ENCODE results near the gene TRAPPC3L. TPM values are rescaled to one million over a fixed set of nuclear protein-coding genes. Genes with fewer than 3 reads are reported as not detected.
A peak's percentile ranks its signal among the peaks of the same experiment; 100 is the strongest.

TRAPPC3L gene
- total and polyA plus RNA-seq, 2 of the 8 experiments (the other 6 are each of a cell fraction or from before 2014, with no cell fraction given), result not detected

- no peaks in the 10 kb centered on the region for H3K27me3 ChIP-seq (replicated peaks in 1 of 4; ENCODE audit: control insufficient read depth in 3 of 4, extremely low read depth in 1 of 4, insufficient read depth in 3 of 4, low read length in 3 of 4)
- no peaks in the 10 kb centered on the region for H3K79me1 ChIP-seq (ENCODE audit: low read depth, low read length)
- H2BK15ac ChIP-seq (ENCODE audit: low read length), result no peak overlapping the region
- ChIA-PET POLR2A (ENCODE audit: partially characterized antibody) (no interaction called here), CTCF (ENCODE audit: partially characterized antibody) (interaction anchor here (1.1 kb wide), 1 partner anchor 13 kb away, joined by 4 read pairs; no protein-coding TSS in a partner anchor)
- no peak overlapping the region for H3K23ac ChIP-seq (ENCODE audit: insufficient read length)
- H3K36me3 ChIP-seq (ENCODE audit: control insufficient read depth in 2 of 4, insufficient read depth in 4 of 4, low read length in 3 of 4), result no peaks in the 10 kb centered on the region
- no peak overlapping the region for H4K8ac ChIP-seq (ENCODE audit: extremely low read depth, insufficient read depth, low read length)
- no peak overlapping the region for H2BK20ac ChIP-seq (ENCODE audit: low read length)
- FAIRE-seq (no peak), DNase-seq (ENCODE audit: low read depth in 1 of 2, low spot score in 2 of 2) (no peak)
- no peak overlapping the region for H3K4ac ChIP-seq (replicated peaks; ENCODE audit: insufficient read length, low read depth, low read length)
- no peak overlapping the region for H2AK5ac ChIP-seq (ENCODE audit: low read depth, low read length)
- H3K9ac ChIP-seq (replicated peaks in 1 of 4; ENCODE audit: extremely low read depth in 1 of 4, low read depth in 3 of 4, low read length in 3 of 4), result no peak overlapping the region
- H3K4me3 ChIP-seq (ENCODE audit: extremely low read depth in 1 of 4, insufficient read depth in 2 of 4, low read depth in 3 of 4, low read length in 4 of 4), result no peak overlapping the region
- H4K20me1 ChIP-seq (replicated peaks in 1 of 2; ENCODE audit: control insufficient read depth in 1 of 2, insufficient read depth in 2 of 2, low read length in 2 of 2), result no peaks in the 10 kb centered on the region
- no peaks in the 10 kb centered on the region for H3K79me2 ChIP-seq (ENCODE audit: control insufficient read depth in 1 of 2, insufficient read depth in 2 of 2, low read length in 2 of 2)
- H3K18ac ChIP-seq (ENCODE audit: extremely low read depth, low read length), result no peak overlapping the region
- no peak overlapping the region for H3K56ac ChIP-seq (replicated peaks; ENCODE audit: insufficient read length, low read depth, low read length)
- H3K23me2 ChIP-seq (ENCODE audit: low read depth, low read length), result no peaks in the 10 kb centered on the region
- no peak overlapping the region for H4K91ac ChIP-seq (replicated peaks; ENCODE audit: insufficient read length, low read length)
- H2BK12ac ChIP-seq (ENCODE audit: low read depth, low read length), result no peak overlapping the region
- H3K14ac ChIP-seq (ENCODE audit: insufficient read length), result no peak overlapping the region
- no peak overlapping the region for H2BK120ac ChIP-seq (replicated peaks; ENCODE audit: low read depth, low read length)
- H3K9me3 ChIP-seq (ENCODE audit: insufficient read depth in 2 of 2, low read depth in 1 of 2, low read length in 1 of 2), result no peaks in the 10 kb centered on the region
- no peaks in the 10 kb centered on the region for H3K4me1 ChIP-seq (replicated peaks in 1 of 4; ENCODE audit: control insufficient read depth in 3 of 4, insufficient read depth in 4 of 4, low read length in 3 of 4)
- 90% methylated on average over 1 of the region's 1 CpG; no CpG with 5 or more reads in 1 of the 2 experiments for WGBS, 2 experiments (ENCODE audit: extremely low coverage in 1 of 2, insufficient coverage in 1 of 2, insufficient read length in 1 of 2, insufficient replicate concordance in 2 of 2, low coverage in 1 of 2, low lambda C conversion rate in 2 of 2, missing lambda C conversion rate in 1 of 2)
- H3K27ac ChIP-seq (ENCODE audit: low read depth, low read length), result no peak overlapping the region
- H4K5ac ChIP-seq (ENCODE audit: insufficient read length, low read depth, low read length), result no peak overlapping the region
- no peak for TF ChIP-seq CREB1 (IDR thresholded peaks at IDR 0.05)
- TF ChIP-seq TBP (IDR thresholded peaks at IDR 0.05; ENCODE audit: low read depth, low read length), result no peak
- no peak for TF ChIP-seq HDAC6 (IDR thresholded peaks at IDR 0.05; ENCODE audit: low read depth, low read length)
- no peak for TF ChIP-seq SRF (IDR thresholded peaks at IDR 0.05; ENCODE audit: low read depth, low read length)
- no peak for TF ChIP-seq POU5F1 (IDR thresholded peaks at IDR 0.05; ENCODE audit: low read depth, low read length)
- TF ChIP-seq MAX (IDR thresholded peaks at IDR 0.05), result no peak
- TF ChIP-seq RBBP5 (IDR thresholded peaks at IDR 0.05; ENCODE audit: borderline replicate concordance, low read depth, low read length), result no peak
- no peak for TF ChIP-seq BACH1 (IDR thresholded peaks at IDR 0.05; ENCODE audit: low read length)
- no peak for TF ChIP-seq ATF2 (IDR thresholded peaks at IDR 0.05; ENCODE audit: low read length)
- no peak overlapping the region for H3K4me2 ChIP-seq (ENCODE audit: insufficient read depth in 1 of 2, low read depth in 2 of 2, low read length in 2 of 2)
- peak overlapping the region; percentile 50; the same call in 1 of the 2 replicates for H2AFZ ChIP-seq (ENCODE audit: low read length)
- no peak overlapping the region for H2BK5ac ChIP-seq (ENCODE audit: low read depth, low read length)
Observed at GRCh38 chr6:116475141-116475540, 70.3 kb downstream of the TRAPPC3L start.

Data from H1 (cell line).